ENCODE data around the gene MCTP1. TPM values are rescaled to one million over a fixed set of nuclear protein-coding genes. Genes with fewer than 3 reads are reported as not detected.
A peak's percentile ranks its signal among the peaks of the same experiment; 100 is the strongest.

MCTP1 gene
- polyA plus RNA-seq, 3 donors, result 34.4 to 72.9 (median 55.5) TPM

- H3K4me3 ChIP-seq (replicated peaks in 1 of 3; ENCODE audit: low read depth in 2 of 3, low read length in 3 of 3), result no peak overlapping the region
- H3K79me2 ChIP-seq (ENCODE audit: insufficient read depth, low read length), result no peaks in the 10 kb centered on the region
- H3K27me3 ChIP-seq (ENCODE audit: control insufficient read depth in 2 of 2, insufficient read depth in 2 of 2, low read length in 2 of 2), result no peaks in the 10 kb centered on the region
- H4K20me1 ChIP-seq (ENCODE audit: insufficient read depth, low read length), result no peaks in the 10 kb centered on the region
- intact Hi-C loops (cut with micrococcal nuclease), result no loop called here
- H3K4me1 ChIP-seq (ENCODE audit: control insufficient read depth in 1 of 2, insufficient read depth in 2 of 2, low read length in 2 of 2), result no peaks in the 10 kb centered on the region
- Mint-ChIP-seq H3K27me3 (ENCODE audit: low read depth in 3 of 3) (peaks cover 0 to 1% (median 0%) of the 10 kb centered on the region in 3 donors), H3K36me3 (no peaks in the 10 kb centered on the region), H3K4me1 (no peaks in the 10 kb centered on the region), H3K4me3 (no peak overlapping the region), H3K27ac (peak overlapping the region in 1 of 7 donors; percentile 50), H3K9me3 (peaks cover 1 to 14% (median 7%) of the 10 kb centered on the region in 7 donors)
- DNase-seq, result no peak
- no peaks in the 10 kb centered on the region for H3K9me3 ChIP-seq (replicated peaks in 1 of 2; ENCODE audit: control insufficient read depth in 1 of 2, insufficient read depth in 1 of 2, low read length in 2 of 2)
- no peaks in the 10 kb centered on the region for H3K36me3 ChIP-seq (replicated peaks in 1 of 2; ENCODE audit: control insufficient read depth in 1 of 2, insufficient read depth in 2 of 2, low read length in 2 of 2)
- no peak overlapping the region for H3K27ac ChIP-seq (ENCODE audit: low read depth in 1 of 2, low read length in 2 of 2)
- no peak for TF ChIP-seq CTCF (IDR thresholded peaks at IDR 0.05)
- no peak overlapping the region for H2AFZ ChIP-seq (ENCODE audit: insufficient read depth, low read depth, low read length, poor library complexity, severe bottlenecking)
- no peak overlapping the region for H3K9ac ChIP-seq (ENCODE audit: insufficient read depth, low read length, poor library complexity, severe bottlenecking)
- H3K4me2 ChIP-seq (replicated peaks; ENCODE audit: extremely low read depth, low read length, poor library complexity, severe bottlenecking), result no peak overlapping the region
- WGBS (ENCODE audit: insufficient coverage), result 98% methylated on average over 3 of the region's 4 CpGs
Measured at GRCh38 chr5:95114305-95114704, 170.6 kb downstream of the MCTP1 start.

- Histone ChIP-seq H2AFZ (ENCODE audit: insufficient read depth, low read depth, low read length, poor library complexity, severe bottlenecking) (no peak overlapping the region), H3K4me1 (ENCODE audit: control insufficient read depth in 1 of 2, insufficient read depth in 2 of 2, low read length in 2 of 2) (no peaks in the 10 kb centered on the region), H3K79me2 (ENCODE audit: insufficient read depth, low read length) (no peaks in the 10 kb centered on the region), H3K36me3 (replicated peaks in 1 of 2; ENCODE audit: control insufficient read depth in 1 of 2, insufficient read depth in 2 of 2, low read length in 2 of 2) (no peaks in the 10 kb centered on the region), H3K9me3 (replicated peaks in 1 of 2; ENCODE audit: control insufficient read depth in 1 of 2, insufficient read depth in 1 of 2, low read length in 2 of 2) (no peaks in the 10 kb centered on the region), H3K27me3 (ENCODE audit: control insufficient read depth in 2 of 2, insufficient read depth in 2 of 2, low read length in 2 of 2) (no peaks in the 10 kb centered on the region), H4K20me1 (ENCODE audit: insufficient read depth, low read length) (no peaks in the 10 kb centered on the region), H3K27ac (ENCODE audit: low read depth in 1 of 2, low read length in 2 of 2) (no peak overlapping the region), H3K4me2 (replicated peaks; ENCODE audit: extremely low read depth, low read length, poor library complexity, severe bottlenecking) (no peak overlapping the region), H3K4me3 (replicated peaks in 1 of 3; ENCODE audit: low read depth in 2 of 3, low read length in 3 of 3) (no peak overlapping the region), H3K9ac (ENCODE audit: insufficient read depth, low read length, poor library complexity, severe bottlenecking) (no peak overlapping the region)
- H3K27ac Mint-ChIP-seq, result no peak overlapping the region
- H3K9me3 Mint-ChIP-seq, result peaks cover under 1 to 10% (median 7%) of the 10 kb centered on the region in 7 donors
- no peaks in the 10 kb centered on the region for H3K4me1 Mint-ChIP-seq
- no peak overlapping the region for H3K4me3 Mint-ChIP-seq
- DNase-seq, result no peak
- 100% methylated on average over 2 of the region's 4 CpGs for WGBS (ENCODE audit: insufficient coverage)
- peaks cover 0 to 1% (median 0%) of the 10 kb centered on the region in 3 donors for H3K27me3 Mint-ChIP-seq (ENCODE audit: low read depth in 3 of 3)
- no peaks in the 10 kb centered on the region for H3K36me3 Mint-ChIP-seq
- intact Hi-C loops (cut with micrococcal nuclease), result no loop called here
- no peak for TF ChIP-seq CTCF (IDR thresholded peaks at IDR 0.05)
Measured at GRCh38 chr5:95113489-95113888, 171.4 kb downstream of the MCTP1 start.
